HL-60/S4 treated with phorbol 12-myristate 13-acetate at 8.2 ng/mL for 4 days and 3 days (cell line): Measurements from ENCODE around the gene XAF1.
"Not testable (repeated sequence)": the region's sequence is repeated elsewhere in the genome, so short reads cannot be mapped to it uniquely, and the experiment has no call there.

ENCODE experiments used
- in situ Hi-C: fragments of 300-500 bp; cut with MboI; formaldehyde crosslinking; loops from 2 replicates; pipeline ENCODE4 v1.15.0; 2022; ENCODE audit warnings: low sequenced_read_pairs

The XAF1 gene

GRCh38 chr17:6797718-6798351, 42.0 kb downstream of the XAF1 start:
- in situ Hi-C loops: no loop called here

- in situ Hi-C loops: no loop called here
These were observed 43.9 kb downstream of the XAF1 start for GRCh38 chr17:6799738-6800137.

GRCh38 chr17:6800422-6801027, 44.7 kb downstream of the XAF1 start:
- in situ Hi-C loops: no loop called here

GRCh38 chr17:6811510-6811909, 55.7 kb downstream of the XAF1 start:
- in situ Hi-C loops: no loop called here

DNA sequence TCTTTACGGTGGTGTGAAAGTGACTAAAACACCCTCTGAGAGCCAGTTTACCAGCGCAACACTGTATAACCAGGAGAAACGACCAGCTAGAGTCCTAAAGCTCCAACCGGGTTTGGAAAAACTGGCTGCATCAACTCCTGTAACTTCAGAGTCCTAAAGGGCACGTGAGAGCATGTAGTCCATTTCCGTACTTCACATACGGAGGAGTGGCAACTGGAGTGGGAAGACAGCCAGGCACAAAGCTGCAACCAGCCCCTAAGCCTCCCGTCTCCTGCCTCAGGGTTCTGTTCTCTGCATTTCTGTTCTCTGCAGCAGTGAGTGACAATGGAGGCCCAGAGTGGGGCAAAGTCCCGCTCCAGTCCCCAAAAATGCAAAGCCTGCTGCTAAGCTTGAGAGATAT, 56.4 kb downstream of the XAF1 start:
- in situ Hi-C loops: no loop called here

GRCh38 chr17:6815775-6816174, 59.9 kb downstream of the XAF1 start:
- in situ Hi-C loops: no loop called here

GRCh38 chr17:6816368-6816767, 60.5 kb downstream of the XAF1 start:
- in situ Hi-C loops: not testable (repeated sequence)

DNA sequence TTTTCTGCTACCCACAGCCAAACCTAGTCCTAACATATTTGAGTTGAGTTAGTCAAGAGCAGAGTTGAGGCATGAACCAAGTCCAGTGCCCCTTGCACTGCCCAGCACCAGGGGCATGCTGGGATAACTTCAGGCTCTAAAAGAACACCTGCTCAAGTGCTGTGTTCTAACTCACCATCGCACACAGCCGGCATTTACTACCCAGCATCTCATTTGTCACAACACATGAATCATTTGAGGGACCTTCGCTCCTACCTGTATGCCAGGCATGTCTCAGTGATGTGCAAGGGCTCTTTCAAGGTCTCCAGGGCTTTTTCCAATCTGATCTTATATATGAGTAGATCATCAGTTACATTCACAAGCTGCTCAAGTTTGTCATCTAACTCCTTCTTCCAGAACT, 63.1 kb downstream of the XAF1 start:
- in situ Hi-C loops: no loop called here

- in situ Hi-C loops: no loop called here
These were observed 67.2 kb downstream of the XAF1 start for GRCh38 chr17:6823011-6823442.
